HG03457 (cell line): ENCODE results near the gene OAS1.
"Not testable (repeated sequence)": the region's sequence is repeated elsewhere in the genome, so short reads cannot be mapped to it uniquely, and the experiment has no call there.

ENCODE experiments used
- ATAC-seq: cut with Tn5 transposase; IDR thresholded peaks from one replicate; pipeline ENCODE4 v1.9.1; 2021; ENCODE audit warnings: moderate number of reproducible peaks; ENCODE audit not compliant: unreplicated experiment

The OAS1 gene

DNA sequence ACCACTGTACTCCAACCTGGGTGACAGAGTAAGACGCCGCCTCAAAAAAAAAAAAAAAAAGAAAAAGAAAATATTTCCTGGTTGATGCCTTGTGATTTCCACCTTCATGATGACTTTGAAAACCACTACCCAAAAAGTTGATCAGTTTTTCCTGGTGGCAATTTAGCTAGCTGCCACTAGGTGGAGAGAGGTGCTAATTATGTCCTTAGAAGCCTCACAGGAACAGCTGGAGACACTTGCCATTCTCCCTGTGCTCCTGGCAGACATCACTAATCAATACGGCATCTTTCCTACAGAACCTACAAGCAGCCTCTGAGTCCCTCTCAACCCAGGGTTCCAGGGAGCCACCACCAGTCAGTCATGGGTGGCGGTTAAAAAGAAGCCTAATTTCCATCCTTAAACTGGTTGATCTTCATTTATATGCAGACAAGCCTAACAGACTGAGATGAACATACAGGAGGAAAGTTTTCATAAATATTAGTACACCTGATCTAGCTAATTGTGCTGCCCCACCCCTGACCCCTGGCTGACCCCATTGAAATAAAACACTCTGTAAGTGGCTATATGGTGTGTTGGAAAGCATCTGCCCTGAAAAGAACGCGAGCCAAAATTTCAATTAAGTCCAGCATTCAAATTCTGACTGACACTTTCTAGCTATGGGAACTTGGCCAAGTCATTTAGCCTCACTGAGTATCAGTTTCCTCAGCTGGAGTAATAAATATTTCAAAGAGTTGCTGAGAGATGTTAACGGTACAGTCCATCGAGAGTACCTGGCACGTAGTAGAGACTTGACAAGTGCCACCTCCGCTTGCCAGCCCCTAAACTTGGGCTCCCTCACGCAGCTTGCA lies 6.2 kb upstream of the OAS1 start:
- no peak for ATAC-seq

DNA sequence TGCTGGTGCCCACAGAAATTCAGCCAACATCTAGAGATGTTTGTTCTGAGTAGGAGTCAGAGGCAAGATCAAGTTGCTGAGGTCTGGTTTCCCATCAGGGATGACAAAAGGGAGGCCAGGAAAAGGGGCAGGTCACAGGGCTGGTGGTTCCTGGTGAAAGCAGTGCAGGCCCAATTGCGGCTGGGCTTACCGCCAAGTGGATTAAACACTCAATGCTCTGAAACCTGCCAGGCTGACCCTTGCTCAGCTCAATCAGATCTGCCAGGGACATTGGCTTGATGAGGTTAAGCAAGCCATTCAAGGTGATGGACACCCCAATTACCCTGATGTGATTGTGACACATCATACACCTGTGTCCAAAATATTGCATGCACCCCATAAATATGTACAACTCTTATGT lies 5.5 kb upstream of the OAS1 start:
- no peak for ATAC-seq

- no peak for ATAC-seq
Observed at GRCh38 chr12:112904571-112904970, 2.2 kb upstream of the OAS1 start.

- no peak for ATAC-seq
Observed at GRCh38 chr12:112905451-112906089, 1.2 kb upstream of the OAS1 start.

DNA sequence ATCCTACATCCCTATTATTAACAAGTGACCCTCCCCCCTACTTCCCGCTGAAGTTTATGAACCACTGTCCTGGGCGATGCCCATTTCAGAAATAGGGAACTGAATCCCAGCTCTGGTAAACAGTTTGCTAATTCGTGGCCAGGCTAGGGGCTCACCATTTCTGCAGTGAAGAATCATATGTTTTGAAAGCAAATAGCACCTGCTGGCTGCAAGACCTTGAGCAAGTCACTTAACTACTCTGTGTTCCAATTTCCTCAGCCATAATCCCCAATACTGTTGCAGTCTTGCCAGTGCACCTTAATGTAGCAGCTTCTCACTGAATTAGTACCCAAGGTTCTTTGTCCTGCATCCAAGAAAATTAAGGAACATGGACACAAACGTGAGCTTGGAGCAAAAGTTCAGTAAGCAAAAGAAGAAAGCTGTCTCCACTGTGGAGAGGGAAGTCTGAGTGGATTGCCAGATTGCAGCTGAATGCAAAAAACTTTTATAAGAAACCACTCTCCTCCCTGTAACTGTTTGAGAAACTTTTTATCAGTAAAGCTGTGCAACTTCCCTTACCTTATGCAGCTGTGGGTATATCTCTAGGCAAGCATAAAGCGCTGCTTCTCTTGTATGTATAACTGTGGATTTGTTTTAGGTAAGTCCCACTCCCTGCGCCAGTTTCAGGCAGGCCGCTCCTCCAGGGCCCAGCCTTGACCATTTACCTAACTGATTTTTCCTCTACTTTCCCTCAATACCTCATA lies 824 bp downstream of the OAS1 start:
- ATAC-seq = peak; percentile 40

DNA sequence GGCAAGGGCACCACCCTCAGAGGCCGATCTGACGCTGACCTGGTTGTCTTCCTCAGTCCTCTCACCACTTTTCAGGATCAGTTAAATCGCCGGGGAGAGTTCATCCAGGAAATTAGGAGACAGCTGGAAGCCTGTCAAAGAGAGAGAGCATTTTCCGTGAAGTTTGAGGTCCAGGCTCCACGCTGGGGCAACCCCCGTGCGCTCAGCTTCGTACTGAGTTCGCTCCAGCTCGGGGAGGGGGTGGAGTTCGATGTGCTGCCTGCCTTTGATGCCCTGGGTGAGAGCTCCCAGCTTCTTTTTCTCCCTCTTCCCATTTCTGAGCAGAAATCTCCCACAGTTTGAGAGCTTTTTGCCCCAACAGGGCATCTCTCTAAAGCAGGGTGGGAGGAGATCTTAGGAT lies 1.8 kb downstream of the OAS1 start:
- ATAC-seq = no peak

GRCh38 chr12:112909693-112910092 lies 2.9 kb downstream of the OAS1 start:
- no peak for ATAC-seq

GRCh38 chr12:112913038-112913688 lies 6.4 kb downstream of the OAS1 start:
- no peak for ATAC-seq

- not testable (repeated sequence) for ATAC-seq
Observed at GRCh38 chr12:112913888-112914287, 7.1 kb downstream of the OAS1 start.

GRCh38 chr12:112916270-112916669 lies 9.5 kb downstream of the OAS1 start:
- ATAC-seq = no peak

GRCh38 chr12:112919121-112919520 lies 12.4 kb downstream of the OAS1 start:
- ATAC-seq = no peak

DNA sequence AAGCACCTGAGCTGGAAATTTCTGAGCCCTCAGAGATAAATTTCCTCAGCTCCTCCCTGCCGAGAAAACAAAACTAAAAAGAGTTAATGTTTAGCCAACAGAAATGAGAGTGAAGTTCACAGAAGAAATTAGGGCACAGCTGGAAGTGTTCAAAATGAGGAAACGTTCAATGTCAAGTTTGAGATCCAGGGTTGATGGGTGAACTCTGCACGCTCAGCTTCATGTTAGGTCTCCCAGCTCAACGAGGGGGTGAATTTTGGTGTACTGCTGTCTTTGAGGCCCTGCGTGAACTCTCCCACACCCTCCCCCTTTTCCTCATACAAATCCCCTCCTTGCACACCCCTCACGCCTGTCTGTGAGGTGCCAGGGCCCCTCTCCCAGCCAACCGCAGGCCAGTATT lies 18.2 kb downstream of the OAS1 start:
- peak; percentile 41 for ATAC-seq

GRCh38 chr12:112926416-112927033 lies 19.8 kb downstream of the OAS1 start:
- ATAC-seq = not testable (repeated sequence)

DNA sequence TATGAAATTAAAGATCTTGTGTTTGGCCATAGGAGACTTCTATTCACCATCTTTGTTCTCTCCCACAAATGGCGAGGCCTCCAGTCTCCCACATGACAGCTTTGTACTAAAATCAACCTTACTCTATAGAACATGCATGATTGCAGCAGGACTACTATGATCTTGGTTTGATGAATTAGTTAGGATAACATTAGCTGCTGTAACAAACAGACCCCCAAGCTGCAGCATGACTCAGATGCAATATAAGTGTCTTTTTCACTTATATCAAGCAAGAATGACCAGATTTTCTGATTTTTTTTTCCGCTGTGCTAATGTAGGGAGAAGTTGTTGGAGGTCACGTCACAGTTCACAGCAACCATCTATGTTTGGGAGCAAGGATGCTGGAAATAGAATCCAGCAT lies 20.7 kb downstream of the OAS1 start:
- ATAC-seq = no peak

- no peak for ATAC-seq
Observed at GRCh38 chr12:112927925-112928324, 21.2 kb downstream of the OAS1 start.

- no peak for ATAC-seq
Observed at GRCh38 chr12:112928978-112929377, 22.2 kb downstream of the OAS1 start.

- no peak for ATAC-seq
Observed at GRCh38 chr12:112929715-112930114, 23.0 kb downstream of the OAS1 start.

- no peak for ATAC-seq
Observed at GRCh38 chr12:112930350-112930749, 23.6 kb downstream of the OAS1 start.

- no peak for ATAC-seq
Observed at GRCh38 chr12:112932485-112933128, 25.8 kb downstream of the OAS1 start.

GRCh38 chr12:112933129-112933505 lies 26.4 kb downstream of the OAS1 start:
- ATAC-seq = no peak
